ENCODE data around the gene LRTM2.

DNA sequence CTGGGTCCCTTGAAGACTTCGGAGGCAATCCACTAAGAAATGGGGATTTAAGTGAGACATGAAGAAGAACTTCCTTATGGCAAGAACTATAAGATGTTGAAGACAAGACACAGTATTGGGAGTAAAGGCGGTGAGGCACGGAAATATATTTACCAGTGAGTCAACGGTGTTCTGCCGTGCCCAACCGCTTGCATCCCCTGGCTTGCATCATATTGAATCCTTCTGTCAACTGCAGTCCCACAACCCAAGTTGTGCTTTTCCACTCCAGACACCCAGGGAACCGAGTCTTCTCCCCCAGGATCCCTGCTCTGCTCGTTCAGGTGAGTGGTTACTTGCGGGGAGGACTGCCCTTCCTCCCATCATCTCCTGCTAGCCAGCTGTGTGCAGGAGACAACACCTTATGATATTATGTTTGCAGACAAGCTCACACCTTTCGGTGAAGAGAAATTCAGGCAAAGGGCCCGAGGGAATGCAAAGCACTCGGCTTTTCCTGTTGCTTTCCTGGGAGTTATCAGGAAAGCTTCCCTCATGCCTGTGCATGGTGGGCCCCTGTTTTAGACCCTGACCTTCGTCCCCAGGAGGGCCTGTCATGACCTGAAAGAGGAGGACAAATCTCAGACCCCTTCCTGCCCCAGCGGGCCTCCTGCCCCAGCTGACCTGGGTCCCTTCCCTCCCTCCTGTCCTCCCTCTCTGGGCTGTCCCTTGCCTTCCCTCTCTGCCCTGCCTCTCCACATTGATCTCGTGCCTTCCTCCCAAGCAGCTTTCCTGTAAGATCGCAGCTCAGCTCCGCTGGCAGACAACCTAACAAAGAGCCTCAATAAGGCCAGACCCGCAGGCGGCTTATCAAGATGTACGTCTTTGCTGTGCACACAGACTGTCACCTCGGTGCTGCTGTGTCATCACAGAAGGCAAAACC is 4.3 kb upstream of the LRTM2 start:
- TF ChIP-seq POLR2A (IDR thresholded peaks at IDR 0.05; ENCODE audit: low read depth, low read length): no peak
- TF ChIP-seq TAF1 (IDR thresholded peaks at IDR 0.05; ENCODE audit: borderline replicate concordance, low read depth, low read length): no peak
